GM23338 (cell line): ENCODE measurements around the gene TTLL13. TPM values are rescaled to one million over a fixed set of nuclear protein-coding genes. Genes with fewer than 3 reads are reported as not detected.
"Not testable (repeated sequence)": the region's sequence is repeated elsewhere in the genome, so short reads cannot be mapped to it uniquely, and the experiment has no call there.

Experiments used
- ATAC-seq: fragments of 200-7000 bp; cut with Tn5 transposase; 3 replicates; pipeline ENCODE4 v1.9.1; 2020
- DNase-seq: peaks from one replicate; pipeline ENCODE4 v3.0.0-alpha.2; 2015; ENCODE audit warnings: low spot score
- H2AFZ ChIP-seq: fragments of 200-600 bp; sonication (generic); 2 replicates; pipeline ENCODE4 v1.8.0; 2016; ENCODE audit warnings: antibody characterized with exemption, mild to moderate bottlenecking, moderate library complexity
- H3F3A ChIP-seq: fragments of 200-600 bp; sonication (generic); replicated peaks from 2 replicates; pipeline ENCODE4 v1.8.0; 2017; ENCODE audit warnings: antibody characterized with exemption, mixed run types, low read depth
- H3K27ac ChIP-seq: fragments of 200-600 bp; sonication (generic); 2 replicates; pipeline ENCODE4 v1.6.1; 2016; ENCODE audit warnings: low read depth
- H3K27me3 ChIP-seq: fragments of 200-600 bp; sonication (generic); 2 replicates; pipeline ENCODE4 v1.8.0; 2016; ENCODE audit warnings: mild to moderate bottlenecking, mixed run types, moderate library complexity; ENCODE audit not compliant: insufficient read depth
- H3K36me3 ChIP-seq: fragments of 200-600 bp; sonication (generic); 2 replicates; pipeline ENCODE4 v1.8.0; 2016; ENCODE audit warnings: mild to moderate bottlenecking; ENCODE audit not compliant: insufficient read depth
- H3K4me1 ChIP-seq: fragments of 200-600 bp; sonication (generic); 2 replicates; pipeline ENCODE4 v1.8.0; 2016; ENCODE audit warnings: mild to moderate bottlenecking, moderate library complexity; ENCODE audit not compliant: insufficient read depth
- H3K4me2 ChIP-seq: fragments of 200-600 bp; sonication (generic); 2 replicates; pipeline ENCODE4 v1.7.1; 2017; ENCODE audit warnings: mixed run types
- H3K4me3 ChIP-seq: fragments of 200-600 bp; sonication (generic); 2 replicates; pipeline ENCODE4 v1.6.1; 2016; ENCODE audit warnings: mixed run types
- H3K79me2 ChIP-seq: fragments of 200-600 bp; sonication (generic); replicated peaks from 2 replicates; pipeline ENCODE4 v1.8.0; 2017; ENCODE audit warnings: mild to moderate bottlenecking; ENCODE audit not compliant: insufficient read depth
- H3K9me2 ChIP-seq: fragments of 200-600 bp; sonication (generic); 2 replicates; pipeline ENCODE4 v1.8.0; 2017; ENCODE audit not compliant: insufficient read depth
- H4K20me1 ChIP-seq: fragments of 200-600 bp; sonication (generic); replicated peaks from 2 replicates; pipeline ENCODE4 v1.8.0; 2017; ENCODE audit warnings: mild to moderate bottlenecking; ENCODE audit not compliant: insufficient read depth
- H3K27ac Mint-ChIP-seq: 2 replicates; pipeline ENCODE4 v1.8.0; 2020; ENCODE audit warnings: inconsistent platforms, mild to moderate bottlenecking, moderate library complexity, mixed read lengths
- H3K27me3 Mint-ChIP-seq: 3 replicates; pipeline ENCODE4 v1.8.0; 2022; ENCODE audit warnings: low read depth, mild to moderate bottlenecking, moderate library complexity, mixed read lengths, inconsistent platforms; ENCODE audit not compliant: insufficient read depth, poor library complexity
- H3K36me3 Mint-ChIP-seq: 3 replicates; pipeline ENCODE4 v1.8.0; 2021; ENCODE audit warnings: low read depth, mild to moderate bottlenecking, inconsistent platforms, moderate library complexity, mixed read lengths
- H3K4me1 Mint-ChIP-seq: 3 replicates; pipeline ENCODE4 v1.8.0; 2020; ENCODE audit warnings: mild to moderate bottlenecking, inconsistent platforms, mixed read lengths
- H3K4me3 Mint-ChIP-seq: 3 replicates; pipeline ENCODE4 v1.8.0; 2021; ENCODE audit warnings: moderate library complexity, mild to moderate bottlenecking, inconsistent platforms, mixed read lengths
- H3K9me3 Mint-ChIP-seq: 3 replicates; pipeline ENCODE4 v1.8.0; 2020; ENCODE audit warnings: moderate library complexity, mild to moderate bottlenecking, inconsistent platforms, mixed read lengths
- ETS1 ChIP-seq: IDR thresholded peaks from 2 replicates; pipeline ENCODE4 v1.6.1; 2016; ENCODE audit warnings: antibody characterized with exemption
- EZH2phosphoT487 ChIP-seq: fragments of 200-600 bp; sonication (generic); IDR thresholded peaks from one replicate; pipeline ENCODE4 v1.8.1; 2018; ENCODE audit warnings: antibody characterized with exemption; ENCODE audit not compliant: unreplicated experiment
- JUNB ChIP-seq: IDR thresholded peaks from one replicate; pipeline ENCODE4 v1.6.1; 2016; ENCODE audit warnings: antibody characterized with exemption; ENCODE audit not compliant: unreplicated experiment
- NANOG ChIP-seq: IDR thresholded peaks from 2 replicates; pipeline ENCODE4 v1.6.1; 2016; ENCODE audit warnings: antibody characterized with exemption, borderline replicate concordance
- REST ChIP-seq: IDR thresholded peaks from one replicate; pipeline ENCODE4 v1.6.1; 2018; ENCODE audit warnings: antibody characterized with exemption; ENCODE audit not compliant: unreplicated experiment
- STAT1 ChIP-seq: IDR thresholded peaks from one replicate; pipeline ENCODE4 v1.6.1; 2016; ENCODE audit warnings: antibody characterized with exemption; ENCODE audit not compliant: unreplicated experiment
- ZNF331 ChIP-seq: fragments of 250-450 bp; sonication (Bioruptor Pico); IDR thresholded peaks from 2 replicates; pipeline ENCODE4 v1.5.0; 2020; ENCODE audit warnings: low read depth, mild to moderate bottlenecking, moderate library complexity
- polyA plus RNA-seq: library from polyadenylated mRNA; unstranded; fragments of >200 nt; fragmentation: Nextera tagmentation; extraction: Ambion mirVana; gene quantifications from 2 replicates; pipeline ENCODE4 v1.2.1, GENCODE V29; 2016
- total RNA-seq: library from RNA; depleted of rRNA; stranded (reverse); fragments of >200 nt; shearing (Covaris generic); gene quantifications from 2 replicates; pipeline ENCODE4 v1.2.3, GENCODE V29; 2014
- TF ChIP-seq, protein P1 (sequence below): fragments of 250-450 bp; sonication (Bioruptor Pico); IDR thresholded peaks from 2 replicates; pipeline ENCODE4 v1.5.0; 2020; ENCODE audit warnings: mild to moderate bottlenecking, moderate library complexity

The TTLL13 gene
- total and polyA plus RNA-seq, 2 experiments from 2014 or later = not detected

GRCh38 chr15:90295270-90295648 lies 45.9 kb downstream of the TTLL13 start (continued):
- TF ChIP-seq NANOG (no peak), ETS1 (no peak), STAT1 (no peak)

DNA sequence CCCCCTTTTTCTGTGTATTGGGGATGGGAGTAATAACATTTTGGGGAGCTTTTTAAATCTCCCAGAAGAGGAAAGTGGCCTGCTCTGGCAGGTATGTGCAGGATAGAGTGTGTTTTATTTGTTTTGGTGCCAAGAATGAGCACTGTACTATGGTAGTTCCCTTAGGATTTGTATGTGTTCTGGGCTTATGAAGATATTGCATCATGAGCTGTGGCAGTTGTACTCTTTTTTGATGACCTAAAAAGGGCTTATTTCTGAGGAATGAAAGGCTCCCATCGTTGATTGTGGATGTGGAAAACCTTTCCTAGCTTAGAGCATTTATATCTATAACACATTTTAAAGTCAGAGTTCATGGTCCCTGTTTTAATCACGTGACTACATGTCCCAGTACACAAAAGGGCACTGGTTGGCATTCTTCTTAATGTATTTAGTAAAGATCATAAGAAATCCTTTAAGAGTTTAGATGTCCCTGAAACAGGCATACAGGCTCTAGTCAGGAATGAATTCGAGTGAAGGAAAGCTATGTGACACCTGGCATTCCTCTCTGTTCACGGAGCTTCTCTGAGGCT lies 47.0 kb downstream of the TTLL13 start:
- H3K4me2 ChIP-seq, H3K4me3 ChIP-seq, H3K27ac Mint-ChIP-seq, H4K20me1 ChIP-seq, H3K9me2 ChIP-seq, ATAC-seq, H2AFZ ChIP-seq, H3K4me3 Mint-ChIP-seq, H3K9me3 Mint-ChIP-seq, H3K27ac ChIP-seq, H3F3A ChIP-seq, H3K4me1 ChIP-seq, H3K36me3 Mint-ChIP-seq, DNase-seq, H3K79me2 ChIP-seq, H3K36me3 ChIP-seq, H3K27me3 ChIP-seq: not testable (repeated sequence)
- Mint-ChIP-seq H3K4me1 (peaks cover 39% of the 10 kb centered on the region), H3K27me3 (peaks cover 12% of the 10 kb centered on the region)

- H3K27ac ChIP-seq = no peak overlapping the region
- no peak for TF ChIP-seq JUNB
- TF ChIP-seq EZH2phosphoT487 = no peak
- TF ChIP-seq NANOG = no peak
- no peak for TF ChIP-seq ZNF331 (CRISPR knock-in tag)
- TF ChIP-seq ETS1 = no peak
- TF ChIP-seq, protein P1, sequence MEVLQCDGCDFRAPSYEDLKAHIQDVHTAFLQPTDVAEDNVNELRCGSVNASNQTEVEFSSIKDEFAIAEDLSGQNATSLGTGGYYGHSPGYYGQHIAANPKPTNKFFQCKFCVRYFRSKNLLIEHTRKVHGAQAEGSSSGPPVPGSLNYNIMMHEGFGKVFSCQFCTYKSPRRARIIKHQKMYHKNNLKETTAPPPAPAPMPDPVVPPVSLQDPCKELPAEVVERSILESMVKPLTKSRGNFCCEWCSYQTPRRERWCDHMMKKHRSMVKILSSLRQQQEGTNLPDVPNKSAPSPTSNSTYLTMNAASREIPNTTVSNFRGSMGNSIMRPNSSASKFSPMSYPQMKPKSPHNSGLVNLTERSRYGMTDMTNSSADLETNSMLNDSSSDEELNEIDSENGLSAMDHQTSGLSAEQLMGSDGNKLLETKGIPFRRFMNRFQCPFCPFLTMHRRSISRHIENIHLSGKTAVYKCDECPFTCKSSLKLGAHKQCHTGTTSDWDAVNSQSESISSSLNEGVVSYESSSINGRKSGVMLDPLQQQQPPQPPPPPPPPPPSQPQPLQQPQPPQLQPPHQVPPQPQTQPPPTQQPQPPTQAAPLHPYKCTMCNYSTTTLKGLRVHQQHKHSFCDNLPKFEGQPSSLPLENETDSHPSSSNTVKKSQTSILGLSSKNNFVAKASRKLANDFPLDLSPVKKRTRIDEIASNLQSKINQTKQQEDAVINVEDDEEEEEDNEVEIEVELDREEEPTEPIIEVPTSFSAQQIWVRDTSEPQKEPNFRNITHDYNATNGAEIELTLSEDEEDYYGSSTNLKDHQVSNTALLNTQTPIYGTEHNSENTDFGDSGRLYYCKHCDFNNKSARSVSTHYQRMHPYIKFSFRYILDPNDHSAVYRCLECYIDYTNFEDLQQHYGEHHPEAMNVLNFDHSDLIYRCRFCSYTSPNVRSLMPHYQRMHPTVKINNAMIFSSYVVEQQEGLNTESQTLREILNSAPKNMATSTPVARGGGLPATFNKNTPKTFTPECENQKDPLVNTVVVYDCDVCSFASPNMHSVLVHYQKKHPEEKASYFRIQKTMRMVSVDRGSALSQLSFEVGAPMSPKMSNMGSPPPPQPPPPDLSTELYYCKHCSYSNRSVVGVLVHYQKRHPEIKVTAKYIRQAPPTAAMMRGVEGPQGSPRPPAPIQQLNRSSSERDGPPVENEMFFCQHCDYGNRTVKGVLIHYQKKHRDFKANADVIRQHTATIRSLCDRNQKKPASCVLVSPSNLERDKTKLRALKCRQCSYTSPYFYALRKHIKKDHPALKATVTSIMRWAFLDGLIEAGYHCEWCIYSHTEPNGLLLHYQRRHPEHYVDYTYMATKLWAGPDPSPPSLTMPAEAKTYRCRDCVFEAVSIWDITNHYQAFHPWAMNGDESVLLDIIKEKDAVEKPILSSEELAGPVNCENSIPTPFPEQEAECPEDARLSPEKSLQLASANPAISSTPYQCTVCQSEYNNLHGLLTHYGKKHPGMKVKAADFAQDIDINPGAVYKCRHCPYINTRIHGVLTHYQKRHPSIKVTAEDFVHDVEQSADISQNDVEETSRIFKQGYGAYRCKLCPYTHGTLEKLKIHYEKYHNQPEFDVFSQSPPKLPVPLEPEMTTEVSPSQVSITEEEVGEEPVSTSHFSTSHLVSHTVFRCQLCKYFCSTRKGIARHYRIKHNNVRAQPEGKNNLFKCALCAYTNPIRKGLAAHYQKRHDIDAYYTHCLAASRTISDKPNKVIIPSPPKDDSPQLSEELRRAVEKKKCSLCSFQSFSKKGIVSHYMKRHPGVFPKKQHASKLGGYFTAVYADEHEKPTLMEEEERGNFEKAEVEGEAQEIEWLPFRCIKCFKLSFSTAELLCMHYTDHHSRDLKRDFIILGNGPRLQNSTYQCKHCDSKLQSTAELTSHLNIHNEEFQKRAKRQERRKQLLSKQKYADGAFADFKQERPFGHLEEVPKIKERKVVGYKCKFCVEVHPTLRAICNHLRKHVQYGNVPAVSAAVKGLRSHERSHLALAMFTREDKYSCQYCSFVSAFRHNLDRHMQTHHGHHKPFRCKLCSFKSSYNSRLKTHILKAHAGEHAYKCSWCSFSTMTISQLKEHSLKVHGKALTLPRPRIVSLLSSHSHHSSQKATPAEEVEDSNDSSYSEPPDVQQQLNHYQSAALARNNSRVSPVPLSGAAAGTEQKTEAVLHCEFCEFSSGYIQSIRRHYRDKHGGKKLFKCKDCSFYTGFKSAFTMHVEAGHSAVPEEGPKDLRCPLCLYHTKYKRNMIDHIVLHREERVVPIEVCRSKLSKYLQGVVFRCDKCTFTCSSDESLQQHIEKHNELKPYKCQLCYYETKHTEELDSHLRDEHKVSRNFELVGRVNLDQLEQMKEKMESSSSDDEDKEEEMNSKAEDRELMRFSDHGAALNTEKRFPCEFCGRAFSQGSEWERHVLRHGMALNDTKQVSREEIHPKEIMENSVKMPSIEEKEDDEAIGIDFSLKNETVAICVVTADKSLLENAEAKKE (CRISPR knock-in tag) = no peak
- no peak for TF ChIP-seq STAT1
- TF ChIP-seq REST = no peak
Measured at GRCh38 chr15:90297021-90297420, 47.7 kb downstream of the TTLL13 start.

More at GRCh38 chr15:90297021-90297420, 47.7 kb downstream of the TTLL13 start:
- no peak overlapping the region for H3K4me2 ChIP-seq
- no peaks in the 10 kb centered on the region for H3K36me3 ChIP-seq
- H4K20me1 ChIP-seq = no peaks in the 10 kb centered on the region
- Mint-ChIP-seq H3K4me1 (peaks cover 41% of the 10 kb centered on the region), H3K27me3 (peaks cover 12% of the 10 kb centered on the region), H3K9me3 (no peaks in the 10 kb centered on the region), H3K27ac (no peak overlapping the region), H3K4me3 (no peak overlapping the region), H3K36me3 (no peaks in the 10 kb centered on the region)
- no peak for DNase-seq
- H3K4me1 ChIP-seq = peaks cover 10% of the 10 kb centered on the region
- no peaks in the 10 kb centered on the region for H3K79me2 ChIP-seq
- no peaks in the 10 kb centered on the region for H3K9me2 ChIP-seq
- H2AFZ ChIP-seq = no peak overlapping the region
- H3F3A ChIP-seq = 0 out of 2 replicates have a peak, but pooled peaks cover 2% of the 10 kb centered on the region
- no peaks in the 10 kb centered on the region for H3K27me3 ChIP-seq
- ATAC-seq = no peak
- no peak overlapping the region for H3K4me3 ChIP-seq
